HepG2 (cell line): ENCODE data around the gene COMMD9. TPM values are rescaled to one million over a fixed set of nuclear protein-coding genes. Genes with fewer than 3 reads are reported as not detected.

Experiments
- ATAC-seq: fragments of 200-7000 bp; cut with Tn5 transposase; 3 replicates; pipeline ENCODE4 v1.9.1; 2020; ENCODE audit warnings: mild to moderate bottlenecking, moderate library complexity
- BruUV-seq: library from RNA; stranded (reverse); fragments of 400-500 nt; replicated peaks from 2 replicates; lab custom pipeline; 2021; lab: Mats Ljungman, UMichigan
- CTCF ChIA-PET: fragments of 300-600 bp; formaldehyde crosslinking; extraction: SDS; loops from one replicate; lab custom pipeline; 2021; ENCODE audit warnings: low total read pairs, inconsistent platforms, low intra/inter-chr PET ratio; lab: Yijun Ruan, JAX
- POLR2A ChIA-PET: fragments of 350-600 bp; sonication (Branson Sonifier 250); formaldehyde crosslinking; loops from one replicate; lab custom pipeline; 2020; ENCODE audit warnings: antibody characterized with exemption, inconsistent platforms; lab: Yijun Ruan, JAX
- DNase-seq: peaks from one replicate; pipeline ENCODE4 v3.0.0-alpha.2; 2015; ENCODE audit warnings: low spot score
- FAIRE-seq: peaks from 3 replicates; lab custom pipeline; 2011; peaks lifted over from hg19 to GRCh38; lab: Jason Lieb, UNC
- H2AFZ ChIP-seq: one replicate; pipeline ENCODE4 v1.6.1; 2011; ENCODE audit warnings: low read length, inconsistent platforms
- H3K27ac ChIP-seq: fragments of 300-600 bp; 3 replicates; pipeline ENCODE4 v1.8.0; 2011; ENCODE audit warnings: mixed run types, mild to moderate bottlenecking, mixed read lengths, low read length, inconsistent platforms; ENCODE audit not compliant: insufficient read depth; ENCODE audit errors: extremely low read length
- H3K27me3 ChIP-seq, 2 experiments: fragments of 200-600 bp in 1 of 2; 2 replicates in 1 of 2; 3 replicates in 1 of 2; pipeline versions ENCODE4 v1.6.0 to v1.8.0; 2011; ENCODE audit warnings: low read length in 2 of 2, mild to moderate bottlenecking in 2 of 2, moderate library complexity in 2 of 2, inconsistent platforms in 1 of 2; ENCODE audit not compliant: insufficient read depth in 2 of 2, control insufficient read depth in 1 of 2
- H3K36me3 ChIP-seq, 2 experiments: fragments of 200-600 bp in 1 of 2; replicated peaks in 1 of 2; 2 replicates in 1 of 2; 3 replicates in 1 of 2; pipeline versions ENCODE4 v1.5.1 to v1.8.0; 2011; ENCODE audit warnings: low read length in 2 of 2, inconsistent platforms in 1 of 2; ENCODE audit not compliant: insufficient read depth in 2 of 2, control insufficient read depth in 1 of 2
- H3K4me1 ChIP-seq: 2 replicates; pipeline ENCODE4 v1.5.1; 2012; ENCODE audit warnings: low read length, inconsistent platforms; ENCODE audit not compliant: insufficient read depth
- H3K4me2 ChIP-seq: 2 replicates; pipeline ENCODE4 v1.6.0; 2011; ENCODE audit warnings: low read depth, low read length, inconsistent platforms
- H3K4me3 ChIP-seq, 3 experiments: fragments of 200-600 bp in 1 of 3; sonication (generic), shearing (Covaris generic) in 1 of 3; replicated peaks in 1 of 3; 2 replicates each; pipeline ENCODE4 v1.5.1; 2011 to 2016; ENCODE audit warnings: low read length in 3 of 3, inconsistent platforms in 2 of 3, low read depth in 2 of 3, mild to moderate bottlenecking in 2 of 3, control low read depth in 1 of 3, mixed read lengths in 1 of 3; ENCODE audit not compliant: insufficient read depth in 1 of 3
- H3K79me2 ChIP-seq: one replicate; pipeline ENCODE4 v1.6.1; 2011; ENCODE audit warnings: low read length, inconsistent platforms; ENCODE audit not compliant: insufficient read depth
- H3K9ac ChIP-seq: 2 replicates; pipeline ENCODE4 v1.6.0; 2011; ENCODE audit warnings: mild to moderate bottlenecking, low read depth, low read length, inconsistent platforms; ENCODE audit not compliant: insufficient read depth
- H3K9me3 ChIP-seq: 2 replicates; pipeline ENCODE4 v1.5.1; 2012; ENCODE audit warnings: mild to moderate bottlenecking, low read length
- H4K20me1 ChIP-seq: 2 replicates; pipeline ENCODE4 v1.6.0; 2011; ENCODE audit warnings: inconsistent platforms, mild to moderate bottlenecking, low read length, moderate library complexity; ENCODE audit not compliant: insufficient read depth
- JDP2 ChIP-seq: sonication (generic); formaldehyde crosslinking; IDR thresholded peaks from 2 replicates; pipeline ENCODE4 v1.8.1; 2022; ENCODE audit warnings: missing genetic modification reagents, borderline replicate concordance
- JUN ChIP-seq: sonication (generic); formaldehyde crosslinking; IDR thresholded peaks from 2 replicates; pipeline ENCODE4 v1.4.0; 2020; ENCODE audit warnings: mild to moderate bottlenecking, missing genetic modification reagents
- MED13 ChIP-seq: sonication (generic); formaldehyde crosslinking; IDR thresholded peaks from 2 replicates; pipeline ENCODE4 v1.5.0; 2020; ENCODE audit warnings: missing genetic modification reagents
- MLXIP ChIP-seq: sonication (generic); formaldehyde crosslinking; IDR thresholded peaks from 2 replicates; pipeline ENCODE4 v1.9.0; 2021; ENCODE audit warnings: missing genetic modification reagents, borderline replicate concordance
- WIZ ChIP-seq: sonication (generic); formaldehyde crosslinking; IDR thresholded peaks from 2 replicates; pipeline ENCODE4 v1.5.1; 2020; ENCODE audit warnings: mild to moderate bottlenecking, missing genetic modification reagents
- ZGPAT ChIP-seq: IDR thresholded peaks from 2 replicates; pipeline ENCODE4 v1.6.1; 2016; ENCODE audit warnings: mild to moderate bottlenecking
- ZNF569 ChIP-seq: sonication (generic); formaldehyde crosslinking; IDR thresholded peaks from 2 replicates; pipeline ENCODE4 v1.5.0; 2020; ENCODE audit warnings: mild to moderate bottlenecking, missing genetic modification reagents, moderate library complexity, borderline replicate concordance
- ZNF703 ChIP-seq: sonication (generic); formaldehyde crosslinking; IDR thresholded peaks from 2 replicates; pipeline ENCODE4 v1.5.1; 2020; ENCODE audit warnings: missing genetic modification reagents, mild to moderate bottlenecking, moderate library complexity, borderline replicate concordance
- ZSCAN5A ChIP-seq: sonication (generic); formaldehyde crosslinking; IDR thresholded peaks from 2 replicates; pipeline ENCODE4 v1.8.0; 2022; ENCODE audit warnings: mild to moderate bottlenecking, missing genetic modification reagents, borderline replicate concordance
- WGBS: methylation state at CpG from one replicate; pipeline ENCODE4 v1.1.6; 2017; ENCODE audit warnings: low lambda C conversion rate; 5-methylcytosine and 5-hydroxymethylcytosine counted together
- in situ Hi-C: cut with HindIII; loops from 2 replicates; pipeline ENCODE4 v1.10.0; 2017; ENCODE audit warnings: low pct_unique_long_range_greater_than_20kb; ENCODE audit not compliant: extremely low pct_ligation_motif_present
- intact Hi-C: fragments of 100-400 bp; cut with micrococcal nuclease; formaldehyde crosslinking; loops from one replicate; pipeline ENCODE4 v1.10.0; 2022; ENCODE audit not compliant: unreplicated experiment
- polyA plus RNA-seq, 8 experiments: library from polyadenylated mRNA; depleted of rRNA in 3 of 8; stranded (reverse) in 7 of 8; unstranded in 1 of 8; fragments of >200 nt; fragmentation: Illumina TruSeq in 4 of 8; extraction: Trizol in 4 of 8; gene quantifications; 2 replicates each; pipeline versions ENCODE4 v1.2.1 to v1.2.3, GENCODE V29; 2011 to 2016; ENCODE audit warnings: low read depth in 4 of 8, missing spikeins in 1 of 8, mixed read lengths in 1 of 8; ENCODE audit not compliant: insufficient read depth in 1 of 8
- total RNA-seq, 5 experiments: library from RNA; depleted of rRNA; stranded (reverse); fragments of >200 nt; fragmentation: Illumina TruSeq; extraction: Trizol; gene quantifications; 2 replicates each; pipeline ENCODE4 v1.2.3, GENCODE V29; 2016; ENCODE audit warnings: low read depth in 1 of 5

The COMMD9 gene
- total and polyA plus RNA-seq, 2 of the 13 experiments (the other 11 are each of a cell fraction or from before 2014, with no cell fraction given): 47.3 to 76.7 TPM

- BruUV-seq: no TSS peak
- H3K4me1 ChIP-seq: no peaks in the 10 kb centered on the region
- peaks cover 2 to 23% of the 10 kb centered on the region in 2 experiments; a peak in 2 of 5 replicates for H3K27me3 ChIP-seq
- ChIA-PET CTCF (no interaction called here), POLR2A (no interaction called here)
- 0% methylated on average over 2 of the region's 2 CpGs for WGBS
- H3K27ac ChIP-seq: no peak overlapping the region
- no peak overlapping the region for H3K9ac ChIP-seq
- FAIRE-seq (no peak), ATAC-seq (no peak), DNase-seq (no peak)
- no peaks in the 10 kb centered on the region for H4K20me1 ChIP-seq
- no peaks in the 10 kb centered on the region for H3K9me3 ChIP-seq
- in situ Hi-C loops: no loop called here
- H3K4me3 ChIP-seq: no peak overlapping the region
- intact Hi-C loops: no loop called here
- no peak overlapping the region for H3K4me2 ChIP-seq
- H3K79me2 ChIP-seq: no peaks in the 10 kb centered on the region
- H3K36me3 ChIP-seq: no peaks in the 10 kb centered on the region
- no peak for TF ChIP-seq ZNF569
- TF ChIP-seq, all 625 proteins: peak for 0
- H2AFZ ChIP-seq: no peak overlapping the region
Observed at GRCh38 chr11:36317992-36318391, 28.8 kb upstream of the COMMD9 start.

GRCh38 chr11:36316049-36316448 is 26.8 kb upstream of the COMMD9 start:
- H3K36me3 ChIP-seq: no peaks in the 10 kb centered on the region
- TF ChIP-seq ZSCAN5A (CRISPR knock-in tag): no peak
- TF ChIP-seq MED13: no peak
- TF ChIP-seq ZNF703 (CRISPR knock-in tag): no peak
- TF ChIP-seq JUN (CRISPR knock-in tag): no peak
- no peak for TF ChIP-seq MLXIP (CRISPR knock-in tag)
- TF ChIP-seq ZGPAT (CRISPR knock-in tag): no peak
- no peak for TF ChIP-seq JDP2
- TF ChIP-seq WIZ (CRISPR knock-in tag): no peak
- TF ChIP-seq, all 625 proteins: peak for 0
- no peak overlapping the region for H3K27ac ChIP-seq
- H4K20me1 ChIP-seq: no peaks in the 10 kb centered on the region
- H3K79me2 ChIP-seq: no peaks in the 10 kb centered on the region
- H3K4me2 ChIP-seq: no peak overlapping the region
- H3K4me1 ChIP-seq: no peaks in the 10 kb centered on the region
- intact Hi-C loops (no loop called here), in situ Hi-C loops (no loop called here)
- no peak overlapping the region for H3K4me3 ChIP-seq
- FAIRE-seq (no peak), ATAC-seq (no peak), DNase-seq (no peak)
- H3K9me3 ChIP-seq: no peaks in the 10 kb centered on the region
- H3K9ac ChIP-seq: no peak overlapping the region
- ChIA-PET CTCF (no interaction called here), POLR2A (no interaction called here)
- peaks cover 2 to 23% of the 10 kb centered on the region in 2 experiments; a peak in 2 of 5 replicates for H3K27me3 ChIP-seq
- H2AFZ ChIP-seq: no peak overlapping the region
- no TSS peak for BruUV-seq
- WGBS: 0% methylated on average over 3 of the region's 3 CpGs
